ENCODE results near the gene CAPN9.
A peak's percentile ranks its signal among the peaks of the same experiment; 100 is the strongest.

Gene CAPN9

GRCh38 chr1:230768903-230769570, 21.8 kb downstream of the CAPN9 start:
- no peak for DNase-seq (ENCODE audit: low read depth)
- TF ChIP-seq CTCF (IDR thresholded peaks at IDR 0.05; ENCODE audit: low read depth, low read length), result no peak

DNA sequence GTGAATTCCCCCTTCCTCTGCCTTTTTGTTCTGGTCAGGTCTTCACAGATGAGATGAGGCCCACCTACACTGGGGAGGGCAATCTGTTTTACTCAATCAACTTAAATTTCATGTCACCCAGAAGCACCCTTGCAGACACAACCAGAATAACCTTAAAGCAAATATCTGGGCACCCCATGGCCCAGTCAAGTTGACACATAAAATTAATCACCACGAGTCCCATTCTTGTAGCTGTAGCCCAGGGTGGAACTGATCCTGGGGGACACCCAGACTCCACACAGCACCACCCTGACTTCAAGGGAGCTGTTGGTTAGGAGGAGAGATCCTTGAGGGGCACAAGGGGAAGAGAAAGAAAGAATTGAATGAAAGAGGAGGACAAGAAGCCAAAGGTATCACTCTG, 23.1 kb downstream of the CAPN9 start:
- TF ChIP-seq MAX (IDR thresholded peaks at IDR 0.05; ENCODE audit: low read depth, low read length) (no peak), CTCF (IDR thresholded peaks at IDR 0.05; ENCODE audit: low read depth, low read length) (no peak), MYC (IDR thresholded peaks at IDR 0.05; ENCODE audit: low read depth, low read length) (no peak), POLR2A (IDR thresholded peaks at IDR 0.05; ENCODE audit: extremely low read depth, insufficient read length) (no peak)
- DNase-seq (ENCODE audit: low read depth), result no peak
- no peak overlapping the region for H3K4me3 ChIP-seq (ENCODE audit: low read depth, low read length)

More at GRCh38 chr1:230768903-230769570, 21.8 kb downstream of the CAPN9 start:
- H3K4me3 ChIP-seq (ENCODE audit: low read depth, low read length), result no peak overlapping the region

DNA sequence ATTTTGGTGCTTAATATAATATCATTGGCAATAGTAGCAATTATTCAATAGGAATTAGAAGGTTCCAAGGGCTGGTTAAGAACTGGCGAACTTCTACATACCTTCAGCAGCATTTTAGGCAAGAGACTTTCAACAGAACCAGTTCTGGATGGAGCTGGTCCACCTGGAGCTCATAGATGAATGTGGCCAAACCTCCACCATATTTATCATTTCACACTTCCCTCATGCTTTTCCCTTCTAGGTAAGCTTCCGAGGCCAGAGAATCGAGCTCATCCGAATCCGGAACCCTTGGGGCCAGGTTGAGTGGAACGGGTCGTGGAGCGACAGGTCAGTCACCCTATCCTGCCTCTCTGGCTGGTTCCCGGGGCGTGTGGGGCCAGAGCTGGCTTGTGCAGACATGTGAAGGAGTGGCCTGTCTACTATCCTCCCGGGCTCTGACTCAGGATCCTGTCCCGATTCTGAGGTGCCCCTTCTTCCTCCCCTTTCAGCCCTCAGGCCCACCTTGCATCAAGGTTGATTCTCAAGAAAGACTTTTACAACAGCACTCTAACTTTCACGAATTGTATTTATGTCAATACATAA, 24.7 kb downstream of the CAPN9 start:
- TF ChIP-seq MYC (IDR thresholded peaks at IDR 0.05; ENCODE audit: low read depth, low read length) (no peak), CTCF (IDR thresholded peaks at IDR 0.05; ENCODE audit: low read depth, low read length) (no peak), POLR2A (IDR thresholded peaks at IDR 0.05; ENCODE audit: extremely low read depth, insufficient read length) (no peak), MAX (IDR thresholded peaks at IDR 0.05; ENCODE audit: low read depth, low read length) (no peak)
- no peak overlapping the region for H3K4me3 ChIP-seq (ENCODE audit: low read depth, low read length)
- no peak for DNase-seq (ENCODE audit: low read depth)

GRCh38 chr1:230772457-230773395, 25.5 kb downstream of the CAPN9 start:
- no peak for TF ChIP-seq POLR2A (IDR thresholded peaks at IDR 0.05; ENCODE audit: extremely low read depth, insufficient read length)
- DNase-seq (ENCODE audit: low read depth), result peak; percentile 10
- H3K4me3 ChIP-seq (ENCODE audit: low read depth, low read length), result no peak overlapping the region

DNA sequence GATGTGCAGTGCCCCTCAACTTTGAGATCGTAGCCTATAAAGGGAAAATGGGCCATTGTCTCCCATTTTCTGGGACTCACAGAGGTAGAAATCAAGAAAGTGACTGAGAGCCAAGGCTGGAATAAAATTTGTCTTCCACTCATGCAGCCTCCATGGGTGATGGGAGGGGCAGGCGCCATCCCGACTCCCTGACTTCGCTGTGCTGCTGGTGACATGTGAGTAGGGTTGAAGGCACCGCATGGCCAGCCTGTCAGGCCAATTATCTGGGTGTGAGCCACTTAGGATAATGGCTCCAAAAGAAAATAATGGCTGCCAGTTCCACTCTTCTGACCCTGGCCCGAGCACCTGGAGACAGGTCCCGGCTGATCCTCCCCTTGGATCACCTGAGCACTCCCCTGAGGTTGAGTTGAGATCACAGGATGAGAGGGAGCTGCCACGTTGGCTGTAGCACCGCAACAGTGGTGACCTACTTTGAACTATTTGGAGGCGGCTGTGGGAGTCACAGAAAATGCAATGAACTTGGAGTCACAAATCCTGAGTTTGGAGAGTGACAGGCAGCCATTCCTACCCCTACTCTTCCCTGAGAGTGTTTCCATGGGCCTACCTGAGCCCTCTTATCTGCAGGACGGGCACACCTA, 26.3 kb downstream of the CAPN9 start:
- TF ChIP-seq MAX (IDR thresholded peaks at IDR 0.05; ENCODE audit: low read depth, low read length) (no peak), MYC (IDR thresholded peaks at IDR 0.05; ENCODE audit: low read depth, low read length) (no peak), CTCF (IDR thresholded peaks at IDR 0.05; ENCODE audit: low read depth, low read length) (no peak), POLR2A (IDR thresholded peaks at IDR 0.05; ENCODE audit: extremely low read depth, insufficient read length) (no peak)
- no peak for DNase-seq (ENCODE audit: low read depth)
- no peak overlapping the region for H3K4me3 ChIP-seq (ENCODE audit: low read depth, low read length)

Measured in NB4 (cell line).